ENCODE data around the gene MAN1A1. TPM values are rescaled to one million over a fixed set of nuclear protein-coding genes. Genes with fewer than 3 reads are reported as not detected.

The MAN1A1 gene
- total RNA-seq, 2 donors from 2014 or later: 24.8 to 35.8 TPM

DNA sequence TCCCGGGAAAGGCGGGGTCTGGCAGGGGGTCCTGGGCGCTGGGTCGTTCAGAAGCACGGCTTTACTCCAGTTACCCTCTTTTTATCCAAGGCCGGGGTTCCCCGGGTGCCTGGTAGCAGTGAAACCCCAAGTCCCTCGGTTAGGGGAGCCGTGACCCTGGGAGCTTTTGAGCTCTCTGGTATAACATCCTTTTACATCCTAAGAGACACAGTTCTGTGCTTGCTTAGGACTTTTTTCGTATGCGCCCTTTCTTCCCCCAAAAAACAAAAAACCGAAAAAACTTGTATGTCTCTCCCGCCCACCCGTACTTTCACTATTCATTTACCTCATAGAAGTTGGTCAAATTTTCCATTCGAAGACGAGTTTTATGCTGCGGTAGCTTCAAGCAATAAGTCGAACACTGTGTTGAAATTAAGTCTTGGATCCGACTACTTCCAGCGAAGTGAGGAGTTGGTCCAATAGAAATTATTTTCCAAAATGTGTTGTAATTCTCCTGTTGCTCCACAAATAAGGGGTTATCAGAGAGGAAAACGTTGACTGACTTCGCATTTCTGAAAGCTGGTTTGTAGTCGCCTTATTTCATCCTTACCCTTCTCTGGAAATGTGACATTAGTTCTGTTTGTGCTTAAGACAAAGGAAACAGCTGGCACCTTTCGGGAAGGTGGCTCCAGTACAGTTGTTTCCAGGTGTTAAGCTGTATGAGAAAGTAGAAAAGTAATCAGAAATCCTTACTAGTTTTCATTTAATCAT lies 816 bp upstream of the MAN1A1 start:
- no peak for DNase-seq (ENCODE audit: low spot score)

DNA sequence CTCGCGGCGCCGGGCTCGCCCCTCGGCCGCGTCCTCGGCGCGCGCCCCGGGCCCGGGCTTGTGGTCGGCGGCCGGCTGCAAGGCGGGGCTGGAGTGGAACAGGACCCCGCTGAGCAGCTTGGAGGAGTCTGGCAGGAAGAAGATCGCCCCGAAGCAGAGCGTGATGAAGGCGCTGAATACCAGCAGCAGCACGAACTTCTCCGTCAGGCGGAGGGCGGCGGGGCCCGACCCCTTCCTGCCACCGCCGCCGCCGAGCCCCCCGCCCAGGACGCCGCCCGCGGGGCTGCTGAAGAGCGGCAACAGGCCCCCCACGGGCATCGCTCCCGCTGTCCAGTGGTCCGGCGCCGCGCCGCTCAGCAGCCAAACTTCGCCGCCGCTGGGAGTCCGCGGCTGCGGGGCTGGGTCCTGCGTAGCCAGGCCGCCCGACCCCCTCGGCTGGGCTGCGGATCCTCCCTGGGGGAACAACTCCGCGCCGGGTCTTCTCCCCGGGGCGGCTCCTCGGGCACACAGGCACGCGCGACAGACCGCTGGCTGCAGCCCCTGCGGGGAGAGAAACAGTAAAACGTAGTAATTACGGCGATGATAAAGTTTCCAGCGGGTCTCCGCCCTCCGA lies 707 bp downstream of the MAN1A1 start:
- peak overlapping the region; percentile 61 to 80 for H3K4me3 ChIP-seq
- peaks cover 0 to 26% of the 10 kb centered on the region in 2 donors for H3K4me1 ChIP-seq
- TF ChIP-seq, protein P1, sequence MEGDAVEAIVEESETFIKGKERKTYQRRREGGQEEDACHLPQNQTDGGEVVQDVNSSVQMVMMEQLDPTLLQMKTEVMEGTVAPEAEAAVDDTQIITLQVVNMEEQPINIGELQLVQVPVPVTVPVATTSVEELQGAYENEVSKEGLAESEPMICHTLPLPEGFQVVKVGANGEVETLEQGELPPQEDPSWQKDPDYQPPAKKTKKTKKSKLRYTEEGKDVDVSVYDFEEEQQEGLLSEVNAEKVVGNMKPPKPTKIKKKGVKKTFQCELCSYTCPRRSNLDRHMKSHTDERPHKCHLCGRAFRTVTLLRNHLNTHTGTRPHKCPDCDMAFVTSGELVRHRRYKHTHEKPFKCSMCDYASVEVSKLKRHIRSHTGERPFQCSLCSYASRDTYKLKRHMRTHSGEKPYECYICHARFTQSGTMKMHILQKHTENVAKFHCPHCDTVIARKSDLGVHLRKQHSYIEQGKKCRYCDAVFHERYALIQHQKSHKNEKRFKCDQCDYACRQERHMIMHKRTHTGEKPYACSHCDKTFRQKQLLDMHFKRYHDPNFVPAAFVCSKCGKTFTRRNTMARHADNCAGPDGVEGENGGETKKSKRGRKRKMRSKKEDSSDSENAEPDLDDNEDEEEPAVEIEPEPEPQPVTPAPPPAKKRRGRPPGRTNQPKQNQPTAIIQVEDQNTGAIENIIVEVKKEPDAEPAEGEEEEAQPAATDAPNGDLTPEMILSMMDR (IDR thresholded peaks at IDR 0.05): no peak
- no peaks in the 10 kb centered on the region for H3K27me3 ChIP-seq
- no peaks in the 10 kb centered on the region for H3K36me3 ChIP-seq
- no peak for DNase-seq (ENCODE audit: low spot score)
- no peaks in the 10 kb centered on the region for H3K9me3 ChIP-seq
- peak overlapping the region; percentile 87 to 97 for H3K27ac ChIP-seq

More for the DNA sequence above, 816 bp upstream of the MAN1A1 start:
- Histone ChIP-seq H3K4me3 (peak overlapping the region; percentile 61 to 80), H3K27me3 (no peaks in the 10 kb centered on the region), H3K9me3 (no peaks in the 10 kb centered on the region), H3K36me3 (no peaks in the 10 kb centered on the region), H3K27ac (peak overlapping the region; percentile 87 to 97), H3K4me1 (peaks cover 0 to 26% of the 10 kb centered on the region in 2 donors)
- TF ChIP-seq, protein P1 (IDR thresholded peaks at IDR 0.05): no peak

DNA sequence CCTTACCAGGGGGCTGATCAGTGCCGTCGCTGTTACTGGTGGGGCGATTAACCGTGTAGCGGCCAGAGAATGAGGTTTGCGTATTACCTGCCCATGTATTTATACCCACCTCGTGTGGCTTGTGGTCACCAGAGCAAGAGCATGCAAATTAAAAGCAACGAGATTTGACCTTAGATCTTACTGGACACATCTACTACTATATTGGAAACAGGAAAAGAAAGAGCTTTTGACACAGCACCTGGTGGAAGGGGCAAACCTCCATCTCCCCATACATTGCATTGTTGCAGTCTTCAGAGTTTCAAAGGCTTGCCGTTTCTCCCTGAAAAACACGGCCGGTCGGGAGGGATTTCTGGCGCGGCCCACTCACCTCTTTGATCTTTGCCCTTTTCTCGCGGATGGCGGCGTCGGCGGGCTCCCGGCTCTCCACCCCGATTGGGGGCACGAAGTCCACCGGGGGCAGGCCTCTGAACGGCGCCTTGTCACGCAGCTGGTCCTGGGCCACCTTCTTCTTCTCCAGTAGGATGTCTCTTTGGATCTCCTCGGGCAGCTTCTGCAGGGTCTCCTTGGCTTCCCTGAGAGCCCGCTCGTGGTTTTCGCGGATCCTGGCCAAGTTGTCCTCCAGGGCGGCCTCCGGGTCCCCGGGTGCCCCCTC lies 1.3 kb downstream of the MAN1A1 start:
- Histone ChIP-seq H3K27ac (peak overlapping the region; percentile 87 to 97), H3K9me3 (no peaks in the 10 kb centered on the region), H3K4me3 (peak overlapping the region; percentile 61 to 80), H3K4me1 (peaks cover 0 to 26% of the 10 kb centered on the region in 2 donors), H3K36me3 (no peaks in the 10 kb centered on the region), H3K27me3 (no peaks in the 10 kb centered on the region)
- TF ChIP-seq, protein P1 (IDR thresholded peaks at IDR 0.05): no peak
- DNase-seq (ENCODE audit: low spot score): no peak

DNA sequence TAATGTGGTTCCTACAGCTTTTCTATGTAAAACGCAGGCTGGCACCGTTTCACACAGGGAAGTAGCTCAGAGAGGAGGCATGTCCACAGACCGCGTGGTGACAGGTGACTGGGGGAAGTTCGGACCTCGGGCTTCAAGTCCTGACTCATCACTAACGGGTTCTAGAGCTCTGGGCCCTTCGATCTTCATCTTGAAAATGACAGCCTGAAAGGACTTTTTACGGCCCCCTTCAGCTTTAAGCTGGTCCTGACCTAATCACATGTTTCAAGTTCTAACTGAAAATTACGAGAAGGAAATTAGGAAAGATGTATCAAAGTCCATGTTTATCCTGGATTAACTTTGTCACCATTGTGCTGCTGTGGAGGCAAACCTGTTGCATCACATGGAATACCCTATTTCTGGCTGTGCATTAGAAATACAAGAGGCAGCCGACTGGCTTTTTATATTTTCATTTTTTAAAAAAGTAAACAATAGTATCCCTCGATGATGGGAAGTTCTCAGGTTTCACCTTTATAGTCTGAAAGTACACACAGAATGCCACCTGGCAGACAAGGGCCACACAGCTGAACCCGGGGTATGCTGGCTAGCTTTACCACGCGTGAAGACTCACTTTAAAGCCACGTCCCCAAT lies 2.0 kb downstream of the MAN1A1 start:
- no peaks in the 10 kb centered on the region for H3K27me3 ChIP-seq
- no peak for DNase-seq (ENCODE audit: low spot score)
- no peaks in the 10 kb centered on the region for H3K9me3 ChIP-seq
- H3K27ac ChIP-seq: peak overlapping the region; percentile 87 to 97
- TF ChIP-seq, protein P1 (IDR thresholded peaks at IDR 0.05): no peak
- peak overlapping the region; percentile 61 to 80 for H3K4me3 ChIP-seq
- H3K4me1 ChIP-seq: peaks cover 0 to 26% of the 10 kb centered on the region in 2 donors
- H3K36me3 ChIP-seq: no peaks in the 10 kb centered on the region

DNA sequence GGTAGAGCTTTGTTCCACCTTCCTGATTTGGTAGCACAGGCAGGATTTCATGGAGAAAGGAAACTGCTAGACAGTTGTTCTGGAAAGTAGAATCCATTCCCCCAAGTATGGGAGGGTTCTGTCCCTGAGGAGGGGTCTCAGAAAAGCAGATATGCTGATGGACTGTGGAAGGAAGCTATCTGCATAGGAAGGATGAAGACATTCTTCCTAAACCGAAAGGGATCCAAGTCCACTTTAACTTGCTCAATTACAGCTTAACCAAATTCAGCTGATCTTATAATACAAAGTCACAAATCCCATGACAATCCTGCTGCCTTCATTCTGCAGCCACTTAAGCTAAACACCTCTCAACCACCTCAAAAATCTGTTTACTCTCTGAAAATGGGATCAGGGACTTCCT lies 2.6 kb downstream of the MAN1A1 start:
- no peak for DNase-seq (ENCODE audit: low spot score)
- TF ChIP-seq, protein P1 (IDR thresholded peaks at IDR 0.05): no peak
- Histone ChIP-seq H3K27me3 (no peaks in the 10 kb centered on the region), H3K4me1 (peaks cover 0 to 26% of the 10 kb centered on the region in 2 donors), H3K9me3 (no peaks in the 10 kb centered on the region), H3K27ac (peak overlapping the region; percentile 87 to 97), H3K36me3 (no peaks in the 10 kb centered on the region), H3K4me3 (peak overlapping the region; percentile 61 to 80)

Measured in right atrium auricular region (tissue), 2 donors.